Keratinocyte (primary cell): ENCODE measurements around the gene SLC34A3. TPM values are rescaled to one million over a fixed set of nuclear protein-coding genes. Genes with fewer than 3 reads are reported as not detected.

Source experiments
- DNase-seq: peaks from one replicate; pipeline ENCODE4 v3.0.0-alpha.2; 2011; ENCODE audit warnings: low read depth, missing footprints, low spot score
- FAIRE-seq: peaks from 2 replicates; lab custom pipeline; 2011; peaks lifted over from hg19 to GRCh38; lab: Jason Lieb, UNC
- H2AFZ ChIP-seq: 2 replicates; pipeline ENCODE4 v1.6.0; 2012; ENCODE audit warnings: low read length, control low read depth, inconsistent platforms; ENCODE audit not compliant: control insufficient read depth
- H3K27ac ChIP-seq: 2 replicates; pipeline ENCODE4 v1.5.1; 2011; ENCODE audit warnings: low read length; ENCODE audit not compliant: control insufficient read depth, insufficient read depth
- H3K27me3 ChIP-seq: 3 replicates; pipeline ENCODE4 v1.6.0; 2011; ENCODE audit warnings: low read length; ENCODE audit not compliant: control insufficient read depth, insufficient read depth; ENCODE audit errors: extremely low read depth
- H3K36me3 ChIP-seq, 2 experiments: 2 replicates in 1 of 2; 3 replicates in 1 of 2; pipeline ENCODE4 v1.5.1; 2011; ENCODE audit warnings: low read length in 2 of 2, mild to moderate bottlenecking in 1 of 2; ENCODE audit not compliant: control insufficient read depth in 2 of 2, insufficient read depth in 2 of 2; ENCODE audit errors: extremely low read depth in 1 of 2
- H3K4me1 ChIP-seq: 3 replicates; pipeline ENCODE4 v1.5.1; 2011; ENCODE audit warnings: low read length; ENCODE audit not compliant: control insufficient read depth, insufficient read depth; ENCODE audit errors: extremely low read depth
- H3K4me2 ChIP-seq: 3 replicates; pipeline ENCODE4 v1.6.0; 2011; ENCODE audit warnings: low read depth, low read length; ENCODE audit not compliant: control insufficient read depth, insufficient read depth; ENCODE audit errors: extremely low read depth
- H3K4me3 ChIP-seq, 3 experiments: fragments of 200-600 bp in 1 of 3; sonication (generic) in 1 of 3; 2 replicates in 2 of 3; 3 replicates in 1 of 3; pipeline ENCODE4 v1.5.1; 2011 to 2016; ENCODE audit warnings: low read length in 3 of 3, mild to moderate bottlenecking in 3 of 3, control low read depth in 2 of 3, inconsistent platforms in 1 of 3, low read depth in 1 of 3, mixed read lengths in 1 of 3, mixed run types in 1 of 3, moderate library complexity in 1 of 3; ENCODE audit not compliant: control insufficient read depth in 2 of 3, insufficient read depth in 2 of 3; ENCODE audit errors: extremely low read depth in 1 of 3
- H3K79me2 ChIP-seq: 2 replicates; pipeline ENCODE4 v1.6.0; 2012; ENCODE audit warnings: low read length; ENCODE audit not compliant: control insufficient read depth, insufficient read depth
- H3K9ac ChIP-seq: 3 replicates; pipeline ENCODE4 v1.6.0; 2011; ENCODE audit warnings: low read length; ENCODE audit not compliant: control insufficient read depth, insufficient read depth; ENCODE audit errors: extremely low read depth
- H3K9me1 ChIP-seq: 3 replicates; pipeline ENCODE4 v1.6.0; 2011; ENCODE audit warnings: low read length; ENCODE audit not compliant: control insufficient read depth, insufficient read depth; ENCODE audit errors: extremely low read depth
- H3K9me3 ChIP-seq: 2 replicates; pipeline ENCODE4 v1.5.1; 2012; ENCODE audit warnings: low read depth, low read length; ENCODE audit not compliant: control insufficient read depth
- H4K20me1 ChIP-seq: 3 replicates; pipeline ENCODE4 v1.6.0; 2011; ENCODE audit warnings: low read length; ENCODE audit not compliant: control insufficient read depth, insufficient read depth; ENCODE audit errors: extremely low read depth
- EZH2 ChIP-seq: IDR thresholded peaks from one replicate; pipeline ENCODE4 v1.6.1; 2012; ENCODE audit warnings: inconsistent platforms, mild to moderate bottlenecking, low read length, moderate library complexity
- dilution Hi-C: fragments of 300-500 bp; cut with MboI; formaldehyde crosslinking; loops from one replicate; pipeline ENCODE4 v1.7.0; 2020; ENCODE audit warnings: low sequenced_read_pairs; ENCODE audit not compliant: extremely low pct_ligation_motif_present
- polyA plus RNA-seq, 5 experiments: library from polyadenylated mRNA; depleted of rRNA in 3 of 5; stranded (reverse) in 3 of 5; stranded (forward) in 1 of 5; unstranded in 1 of 5; fragments of >200 nt; gene quantifications; 1 replicate in 1 of 5; 2 replicates in 3 of 5; 3 replicates in 1 of 5; pipeline versions ENCODE4 v1.2.1 to v1.2.3, GENCODE V29; 2011 to 2012; ENCODE audit warnings: missing spikeins in 2 of 5, low read depth in 1 of 5, low replicate concordance in 1 of 5
- TF ChIP-seq, protein P1 (sequence below), 3 experiments: IDR thresholded peaks in 1 of 3; conservative IDR thresholded peaks in 1 of 3; optimal IDR thresholded peaks in 1 of 3; 2 replicates in 2 of 3; 3 replicates in 1 of 3; pipeline versions ENCODE3 to v1.5.1; 2011; ENCODE audit warnings: low read length in 3 of 3, mild to moderate bottlenecking in 3 of 3, moderate library complexity in 2 of 3, control low read depth in 1 of 3, inconsistent platforms in 1 of 3; ENCODE audit not compliant: insufficient read depth in 2 of 3; ENCODE audit errors: extremely low read depth in 1 of 3

The SLC34A3 gene
- polyA plus RNA-seq, 1 donor (not counting 4 experiments of a cell fraction or from before 2014, with no cell fraction given) = not detected

DNA sequence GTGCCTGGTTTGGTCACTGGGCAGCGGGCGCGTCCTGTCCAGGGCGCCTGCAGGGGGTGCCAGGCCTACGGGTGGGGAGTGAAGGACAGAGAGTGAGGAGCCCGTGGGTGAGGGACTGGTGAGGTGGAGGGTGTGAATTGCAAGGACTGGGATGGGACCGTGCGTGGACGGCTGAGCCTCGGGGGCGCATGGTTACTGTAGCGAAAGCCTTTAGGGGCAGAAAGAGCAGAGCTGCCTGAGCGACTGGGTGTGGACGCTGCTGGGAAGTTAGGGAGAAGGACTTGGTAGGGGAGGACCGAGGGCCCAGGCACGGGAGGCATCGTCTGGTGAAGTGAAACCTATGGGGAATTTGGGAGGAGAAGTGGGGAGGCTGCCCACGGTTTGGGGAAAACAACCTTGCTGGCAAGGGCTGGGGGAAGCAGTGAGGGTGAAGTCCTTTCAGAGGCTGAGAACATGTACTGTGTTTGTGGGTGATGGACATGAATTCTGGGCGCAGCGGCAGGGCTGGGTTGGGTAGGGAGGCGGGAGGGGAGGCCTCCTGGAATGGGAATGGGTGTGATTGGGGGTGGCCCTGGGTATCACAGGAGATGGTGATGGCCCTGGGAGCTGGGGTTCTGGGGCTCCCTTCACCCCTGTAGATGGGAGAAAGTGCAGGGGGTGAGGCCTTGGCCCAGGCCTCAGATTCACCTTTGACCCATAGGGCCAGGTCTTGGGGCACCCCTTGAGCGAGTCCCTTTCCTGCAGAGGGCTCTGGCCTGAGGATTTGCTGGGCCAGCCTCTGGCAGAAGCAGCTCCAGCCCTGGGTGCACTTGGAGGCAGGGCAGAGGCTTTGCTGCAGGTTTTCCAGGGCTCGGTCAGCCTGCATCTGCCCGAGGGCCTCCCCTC lies 45.1 kb downstream of the SLC34A3 start:
- Histone ChIP-seq H3K4me3 (no peak overlapping the region), H3K4me1 (peaks cover 27% of the 10 kb centered on the region), H3K9me3 (no peaks in the 10 kb centered on the region), H3K27ac (no peak overlapping the region), H4K20me1 (peaks cover 6% of the 10 kb centered on the region), H3K27me3 (no peaks in the 10 kb centered on the region), H3K4me2 (no peak overlapping the region), H3K9me1 (no peaks in the 10 kb centered on the region), H3K9ac (no peak overlapping the region), H3K36me3 (peaks cover 14 to 18% of the 10 kb centered on the region in 2 experiments), H2AFZ (no peak overlapping the region), H3K79me2 (peaks cover 23% of the 10 kb centered on the region)
- TF ChIP-seq EZH2 = no peak
- TF ChIP-seq, protein P1, sequence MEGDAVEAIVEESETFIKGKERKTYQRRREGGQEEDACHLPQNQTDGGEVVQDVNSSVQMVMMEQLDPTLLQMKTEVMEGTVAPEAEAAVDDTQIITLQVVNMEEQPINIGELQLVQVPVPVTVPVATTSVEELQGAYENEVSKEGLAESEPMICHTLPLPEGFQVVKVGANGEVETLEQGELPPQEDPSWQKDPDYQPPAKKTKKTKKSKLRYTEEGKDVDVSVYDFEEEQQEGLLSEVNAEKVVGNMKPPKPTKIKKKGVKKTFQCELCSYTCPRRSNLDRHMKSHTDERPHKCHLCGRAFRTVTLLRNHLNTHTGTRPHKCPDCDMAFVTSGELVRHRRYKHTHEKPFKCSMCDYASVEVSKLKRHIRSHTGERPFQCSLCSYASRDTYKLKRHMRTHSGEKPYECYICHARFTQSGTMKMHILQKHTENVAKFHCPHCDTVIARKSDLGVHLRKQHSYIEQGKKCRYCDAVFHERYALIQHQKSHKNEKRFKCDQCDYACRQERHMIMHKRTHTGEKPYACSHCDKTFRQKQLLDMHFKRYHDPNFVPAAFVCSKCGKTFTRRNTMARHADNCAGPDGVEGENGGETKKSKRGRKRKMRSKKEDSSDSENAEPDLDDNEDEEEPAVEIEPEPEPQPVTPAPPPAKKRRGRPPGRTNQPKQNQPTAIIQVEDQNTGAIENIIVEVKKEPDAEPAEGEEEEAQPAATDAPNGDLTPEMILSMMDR (optimal IDR thresholded peaks at IDR 0.05 in 1 of 3, IDR thresholded peaks at IDR 0.05 in 1 of 3, conservative IDR thresholded peaks at IDR 0.05 in 1 of 3; ENCODE audit: extremely low read depth in 1 of 3, insufficient read depth in 2 of 3, low read length in 3 of 3) = no peak
- FAIRE-seq = no peak
- dilution Hi-C loops = no loop called here
- no peak for DNase-seq

DNA sequence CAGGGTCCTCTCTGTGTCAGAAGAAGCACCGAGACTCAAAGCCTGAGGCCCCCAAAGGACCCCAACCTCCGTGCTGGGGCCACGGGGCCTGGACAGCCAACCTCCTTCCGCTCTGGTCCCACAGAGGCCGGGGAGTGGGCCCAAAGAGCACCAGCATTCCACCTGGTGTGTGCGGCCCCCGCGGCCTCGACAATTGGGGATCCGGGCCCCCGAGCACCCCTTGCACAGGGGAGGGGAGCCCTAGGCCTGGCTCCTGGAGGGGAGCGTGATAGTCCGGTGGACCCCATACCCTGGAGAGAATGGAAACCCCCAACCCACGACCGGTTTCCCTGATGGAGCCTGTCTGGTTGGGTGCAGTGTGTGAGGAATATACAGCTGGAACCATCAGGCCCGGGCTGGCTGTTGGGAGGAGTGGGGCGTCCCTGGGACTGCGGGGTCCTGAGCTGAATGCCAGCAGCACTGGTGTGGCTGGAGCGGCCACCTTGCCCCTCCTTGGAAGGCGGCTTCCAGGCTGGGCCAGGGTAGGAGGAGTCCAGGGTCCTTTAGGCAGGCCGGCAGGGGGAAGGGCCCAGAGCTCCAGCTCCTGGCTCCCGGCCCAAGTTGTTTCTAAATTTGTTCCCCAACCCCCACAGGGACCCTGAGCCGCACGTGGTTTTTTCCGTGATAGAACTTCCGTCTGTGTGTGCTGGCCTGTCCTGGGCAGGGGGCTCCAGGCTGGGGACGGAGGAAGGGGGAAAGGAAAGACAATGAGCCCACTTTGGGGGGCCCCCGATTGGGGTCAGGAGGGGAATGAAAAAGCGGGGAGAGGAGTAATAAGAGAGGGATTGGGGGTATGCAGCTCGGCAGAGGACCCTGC lies 46.0 kb downstream of the SLC34A3 start:
- no peak overlapping the region for H3K27ac ChIP-seq
- peaks cover 6% of the 10 kb centered on the region for H4K20me1 ChIP-seq
- no peak overlapping the region for H3K9ac ChIP-seq
- DNase-seq (no peak), FAIRE-seq (no peak)
- H3K36me3 ChIP-seq = peaks cover 13 to 14% of the 10 kb centered on the region in 2 experiments
- H3K9me1 ChIP-seq = no peaks in the 10 kb centered on the region
- TF ChIP-seq, protein P1 (optimal IDR thresholded peaks at IDR 0.05 in 1 of 3, IDR thresholded peaks at IDR 0.05 in 1 of 3, conservative IDR thresholded peaks at IDR 0.05 in 1 of 3; ENCODE audit: extremely low read depth in 1 of 3, insufficient read depth in 2 of 3, low read length in 3 of 3) = no peak
- no peak for TF ChIP-seq EZH2
- H3K4me3 ChIP-seq = no peak overlapping the region
- no peak overlapping the region for H2AFZ ChIP-seq
- peak overlapping the region; percentile 77 for H3K4me2 ChIP-seq
- H3K4me1 ChIP-seq = peaks cover 27% of the 10 kb centered on the region
- H3K79me2 ChIP-seq = peaks cover 25% of the 10 kb centered on the region
- peaks cover 3% of the 10 kb centered on the region for H3K27me3 ChIP-seq
- no peaks in the 10 kb centered on the region for H3K9me3 ChIP-seq
- dilution Hi-C loops = no loop called here
